AG09309 (cell line): ENCODE data around the gene CMTM7.
A peak's percentile ranks its signal among the peaks of the same experiment; 100 is the strongest.

Experiments used
- DNase-seq: peaks from one replicate; pipeline ENCODE4 v3.0.0-alpha.2; 2010; ENCODE audit warnings: low read depth
- H3K4me3 ChIP-seq: 2 replicates; pipeline ENCODE4 v1.5.1; 2011; ENCODE audit warnings: mild to moderate bottlenecking, low read depth, low read length, moderate library complexity; ENCODE audit not compliant: control insufficient read depth
- TF ChIP-seq, protein P1 (sequence below): IDR thresholded peaks from 2 replicates; pipeline ENCODE4 v1.5.1; 2011; ENCODE audit warnings: mild to moderate bottlenecking, low read depth, low read length, inconsistent platforms; ENCODE audit not compliant: insufficient read depth, control insufficient read depth; ENCODE audit errors: missing control alignments

Gene CMTM7

DNA sequence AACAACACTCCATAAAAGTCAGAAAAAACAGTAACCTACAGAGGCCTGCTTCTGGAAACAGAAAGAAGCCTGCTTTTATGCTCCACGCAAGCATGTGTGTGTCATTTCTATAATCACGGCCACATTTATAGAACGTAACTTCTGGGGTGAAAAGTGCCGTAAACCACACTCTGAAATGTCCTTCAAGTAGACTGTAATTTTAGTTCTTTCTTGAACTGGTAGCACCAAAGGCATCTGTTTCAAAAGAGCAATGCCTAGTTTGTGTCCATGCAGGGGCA is 19.5 kb upstream of the CMTM7 start:
- no peak overlapping the region for H3K4me3 ChIP-seq
- DNase-seq, result no peak
- TF ChIP-seq, protein P1, sequence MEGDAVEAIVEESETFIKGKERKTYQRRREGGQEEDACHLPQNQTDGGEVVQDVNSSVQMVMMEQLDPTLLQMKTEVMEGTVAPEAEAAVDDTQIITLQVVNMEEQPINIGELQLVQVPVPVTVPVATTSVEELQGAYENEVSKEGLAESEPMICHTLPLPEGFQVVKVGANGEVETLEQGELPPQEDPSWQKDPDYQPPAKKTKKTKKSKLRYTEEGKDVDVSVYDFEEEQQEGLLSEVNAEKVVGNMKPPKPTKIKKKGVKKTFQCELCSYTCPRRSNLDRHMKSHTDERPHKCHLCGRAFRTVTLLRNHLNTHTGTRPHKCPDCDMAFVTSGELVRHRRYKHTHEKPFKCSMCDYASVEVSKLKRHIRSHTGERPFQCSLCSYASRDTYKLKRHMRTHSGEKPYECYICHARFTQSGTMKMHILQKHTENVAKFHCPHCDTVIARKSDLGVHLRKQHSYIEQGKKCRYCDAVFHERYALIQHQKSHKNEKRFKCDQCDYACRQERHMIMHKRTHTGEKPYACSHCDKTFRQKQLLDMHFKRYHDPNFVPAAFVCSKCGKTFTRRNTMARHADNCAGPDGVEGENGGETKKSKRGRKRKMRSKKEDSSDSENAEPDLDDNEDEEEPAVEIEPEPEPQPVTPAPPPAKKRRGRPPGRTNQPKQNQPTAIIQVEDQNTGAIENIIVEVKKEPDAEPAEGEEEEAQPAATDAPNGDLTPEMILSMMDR, result no peak

DNA sequence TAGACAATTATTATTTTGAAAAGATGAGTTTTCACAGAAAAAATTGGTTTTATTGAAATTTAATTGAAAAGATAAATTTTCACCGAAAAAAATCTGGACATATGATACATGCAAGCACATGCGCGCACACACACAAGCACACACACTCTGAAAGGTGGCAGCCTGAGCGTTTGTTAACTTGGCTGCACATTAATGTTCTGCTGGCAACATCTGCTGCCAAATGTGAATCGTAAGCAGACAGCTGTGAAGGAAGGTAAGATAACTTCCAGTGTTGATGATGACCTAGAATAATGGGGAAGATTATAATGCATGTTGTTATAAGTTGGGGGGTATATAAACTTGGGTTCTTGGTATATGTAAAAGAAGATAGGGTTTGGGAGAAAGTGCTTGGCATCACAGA is 18.4 kb upstream of the CMTM7 start:
- DNase-seq, result no peak
- TF ChIP-seq, protein P1, result no peak

DNA sequence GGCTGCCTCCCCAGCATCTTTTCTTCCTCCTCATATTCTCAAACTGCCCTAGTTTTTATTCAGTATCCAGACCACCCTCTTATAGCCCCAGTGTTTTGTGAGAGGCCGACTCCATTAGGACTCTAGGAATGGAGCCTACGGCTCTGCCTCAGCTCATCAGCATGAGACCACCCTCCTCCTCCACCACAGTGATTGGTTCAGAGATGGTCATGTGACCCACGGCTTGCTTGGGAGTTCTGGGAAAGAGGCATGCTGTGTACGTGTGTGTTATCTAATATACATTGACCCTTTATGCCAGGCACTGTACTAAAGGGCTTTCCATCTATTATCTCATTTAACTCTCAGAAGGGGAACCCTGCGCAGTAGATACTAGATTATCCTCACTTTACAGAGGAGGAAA is 17.8 kb upstream of the CMTM7 start:
- H3K4me3 ChIP-seq, result no peak overlapping the region
- TF ChIP-seq, protein P1, result no peak
- DNase-seq, result no peak

More for the DNA sequence above, 18.4 kb upstream of the CMTM7 start:
- no peak overlapping the region for H3K4me3 ChIP-seq

DNA sequence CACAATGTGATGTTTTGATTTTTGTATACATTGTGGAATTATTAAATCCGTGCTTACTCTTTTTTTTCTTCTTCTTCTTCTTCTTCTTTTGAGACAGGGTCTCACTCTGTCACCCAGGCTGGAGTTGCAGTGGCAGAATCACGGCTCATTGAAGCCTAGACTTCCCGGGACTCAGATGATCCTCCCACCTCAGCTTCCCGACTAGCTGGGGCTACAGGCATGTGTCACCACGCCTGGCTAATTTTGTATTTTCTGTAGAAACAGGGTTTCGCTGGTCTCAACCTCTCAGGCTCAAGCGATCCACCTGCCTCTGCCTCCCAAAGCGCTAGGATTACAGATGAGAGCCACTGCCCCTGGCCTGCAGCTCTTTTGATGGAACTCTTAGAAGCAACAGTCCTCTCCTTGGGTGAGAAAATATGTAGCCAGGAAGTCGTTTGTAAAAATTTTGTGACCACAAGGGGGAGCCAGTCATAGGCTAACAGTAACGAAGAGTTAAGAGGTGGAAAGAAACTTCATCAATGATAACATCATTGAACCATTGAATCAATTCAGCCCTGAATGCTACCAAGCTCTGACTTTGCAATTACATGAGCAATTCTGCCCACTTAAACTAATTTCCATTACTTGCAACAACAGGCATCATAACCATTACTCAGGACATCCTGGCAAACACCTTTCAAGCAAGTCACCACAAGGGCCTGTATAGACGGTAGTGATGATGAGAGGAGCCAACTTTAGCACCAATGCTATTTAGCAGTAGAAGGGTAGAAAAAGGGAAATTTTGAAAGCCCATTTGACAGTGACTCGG is 16.7 kb upstream of the CMTM7 start:
- peak; percentile 27 for DNase-seq
- TF ChIP-seq, protein P1, result peak; percentile 64
- no peak overlapping the region for H3K4me3 ChIP-seq

DNA sequence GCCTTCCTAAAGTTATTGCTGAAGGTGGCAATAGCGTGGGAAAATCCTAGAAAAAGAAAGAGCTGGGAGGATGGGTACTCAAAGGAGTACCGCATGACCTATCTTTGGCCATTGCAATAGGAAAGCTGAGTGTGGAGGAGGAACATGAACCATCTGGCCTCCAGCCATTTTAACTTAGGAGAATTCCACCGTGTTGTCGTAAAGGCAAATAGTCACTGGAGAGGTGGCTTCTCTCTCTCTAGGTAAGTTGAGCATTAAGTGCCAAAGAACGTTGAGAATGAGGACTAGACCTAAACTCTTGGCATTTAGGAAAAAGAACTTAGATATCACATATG is 16.1 kb upstream of the CMTM7 start:
- DNase-seq, result no peak
- TF ChIP-seq, protein P1, result no peak
- H3K4me3 ChIP-seq, result no peak overlapping the region

DNA sequence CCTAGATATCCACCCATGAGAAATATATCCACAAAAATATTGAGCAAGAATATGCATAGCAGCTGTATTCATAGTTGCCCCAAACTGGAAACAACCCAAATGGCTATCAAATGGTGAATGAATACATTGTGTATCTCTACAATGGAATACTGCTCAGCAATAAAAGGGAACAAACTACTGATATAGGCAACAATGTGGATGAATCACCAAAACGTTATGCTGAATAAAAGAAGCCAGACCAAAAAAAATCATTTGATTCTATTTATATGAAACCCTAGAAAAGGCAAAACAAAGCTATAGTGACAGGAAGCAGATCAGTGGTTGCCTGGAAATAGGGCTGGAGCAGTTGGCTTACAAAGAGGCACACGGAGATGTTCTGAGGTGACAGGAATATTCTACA is 15.5 kb upstream of the CMTM7 start:
- peak; percentile 23 for DNase-seq
- H3K4me3 ChIP-seq, result no peak overlapping the region
- TF ChIP-seq, protein P1, result no peak
